GM15510 (cell line): Measurements from ENCODE around the gene HIVEP2.

Experiments
- POLR2A ChIP-seq: IDR thresholded peaks from 3 replicates; pipeline ENCODE4 v1.6.1; 2011; ENCODE audit warnings: borderline replicate concordance; ENCODE audit not compliant: insufficient read length; ENCODE audit errors: extremely low read depth

HIVEP2 gene

DNA sequence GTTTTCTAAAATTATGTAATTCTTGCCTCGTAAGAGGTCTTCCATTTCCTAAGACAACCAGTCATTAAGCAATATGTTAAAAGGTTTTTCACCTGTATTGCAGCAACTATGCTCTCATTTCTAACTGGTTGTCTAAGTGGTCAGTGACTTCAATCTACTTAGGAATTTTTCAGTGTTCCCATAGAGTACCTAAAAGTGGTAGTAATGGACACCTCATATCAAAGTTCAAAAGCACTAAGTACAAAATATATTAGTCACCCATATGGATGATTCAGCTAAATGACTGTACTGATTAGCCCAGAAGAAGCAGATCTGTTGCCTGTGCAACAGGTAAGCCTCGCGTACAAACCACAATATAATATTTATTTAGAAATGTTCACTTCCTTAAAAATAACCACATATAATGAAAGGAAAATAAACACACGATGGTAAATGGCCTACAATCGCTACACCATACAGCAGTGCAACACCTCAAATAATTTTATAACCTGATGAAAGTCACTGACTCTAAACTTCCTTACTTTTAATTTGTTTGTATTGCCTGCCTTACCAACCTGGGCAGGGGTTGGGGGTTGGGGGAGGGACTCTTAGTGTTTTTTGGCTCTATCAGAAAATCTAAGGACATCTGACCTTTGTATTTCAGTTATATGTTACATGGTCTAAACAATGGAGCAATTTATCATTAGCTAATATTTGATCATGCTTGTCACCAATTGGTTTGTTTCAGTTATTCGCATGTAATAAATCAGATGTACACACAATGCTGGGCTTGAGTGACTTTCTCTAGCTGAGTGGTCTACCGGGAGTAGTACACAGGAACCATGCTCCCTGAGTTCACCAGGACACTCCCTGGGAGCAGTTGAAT is 105.9 kb downstream of the HIVEP2 start:
- TF ChIP-seq POLR2A = no peak

DNA sequence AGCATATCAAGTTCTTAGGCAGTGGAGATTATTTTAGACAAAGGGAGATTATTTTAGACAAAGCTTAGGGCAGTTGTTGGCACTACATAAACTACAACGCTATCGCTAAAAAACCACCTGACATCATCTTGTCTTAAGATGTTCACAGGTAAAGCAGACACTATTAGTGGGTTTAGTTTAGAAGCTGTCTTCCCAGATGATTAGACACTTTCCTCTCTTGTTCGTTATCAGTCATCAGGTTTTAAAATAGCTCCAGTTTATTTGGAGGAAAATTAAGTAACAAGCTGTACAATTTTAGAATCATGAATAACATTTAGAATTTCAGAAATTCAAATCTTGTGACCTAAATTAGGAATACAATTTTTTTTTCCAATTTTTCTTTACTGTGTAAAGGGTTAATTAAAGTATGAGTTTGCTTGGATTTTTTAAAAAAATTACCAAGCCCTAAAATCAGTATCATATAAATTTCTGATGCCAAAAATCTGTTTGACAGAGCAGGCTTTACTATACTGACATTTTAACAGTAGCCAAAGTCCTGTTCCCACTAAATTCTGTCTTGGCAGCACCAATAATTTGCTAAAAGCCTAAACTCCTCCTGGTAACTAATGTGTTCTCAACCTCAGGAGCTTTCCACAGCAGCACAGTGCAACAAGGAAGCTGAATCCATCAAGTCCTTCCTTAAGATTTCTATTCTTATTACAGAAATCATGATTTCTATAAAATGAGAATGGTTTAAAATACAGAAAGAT is 109.0 kb downstream of the HIVEP2 start:
- no peak for TF ChIP-seq POLR2A

DNA sequence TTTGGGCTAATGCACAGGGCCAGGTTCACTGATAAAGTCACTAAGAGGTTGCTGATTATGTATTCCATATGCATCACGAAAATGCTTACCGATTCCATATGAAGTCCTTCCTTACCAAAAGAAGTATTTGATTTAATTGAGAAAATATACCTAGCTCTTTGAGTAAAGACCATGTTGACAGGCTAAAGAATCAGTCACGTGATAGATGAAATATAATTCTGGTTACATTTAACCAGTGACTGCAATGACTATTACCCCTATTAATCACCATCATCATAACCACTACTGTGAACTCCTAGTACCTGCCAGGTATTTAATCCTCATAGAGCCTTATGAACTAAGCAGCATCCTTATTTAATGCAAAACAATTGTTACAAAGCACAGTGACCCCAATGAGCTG is 110.1 kb downstream of the HIVEP2 start:
- TF ChIP-seq POLR2A = no peak

DNA sequence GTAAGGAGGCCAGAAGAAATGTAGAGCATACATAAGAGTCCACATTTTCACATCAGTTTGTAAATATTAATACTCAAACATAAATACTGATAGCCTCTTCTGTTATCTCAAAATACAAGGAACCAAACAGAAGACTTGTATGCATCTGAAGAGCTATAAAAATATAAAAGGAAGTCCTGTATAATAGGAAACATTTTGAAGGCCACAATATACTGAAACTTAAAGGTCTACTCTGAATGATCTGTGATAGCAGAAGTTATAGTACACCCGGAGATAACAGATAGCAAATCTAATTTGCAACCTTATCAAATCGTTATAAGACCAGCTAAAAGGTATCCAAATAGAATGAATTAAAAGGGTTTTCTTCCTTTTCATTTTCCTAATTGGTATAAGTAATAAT is 111.2 kb downstream of the HIVEP2 start:
- no peak for TF ChIP-seq POLR2A

DNA sequence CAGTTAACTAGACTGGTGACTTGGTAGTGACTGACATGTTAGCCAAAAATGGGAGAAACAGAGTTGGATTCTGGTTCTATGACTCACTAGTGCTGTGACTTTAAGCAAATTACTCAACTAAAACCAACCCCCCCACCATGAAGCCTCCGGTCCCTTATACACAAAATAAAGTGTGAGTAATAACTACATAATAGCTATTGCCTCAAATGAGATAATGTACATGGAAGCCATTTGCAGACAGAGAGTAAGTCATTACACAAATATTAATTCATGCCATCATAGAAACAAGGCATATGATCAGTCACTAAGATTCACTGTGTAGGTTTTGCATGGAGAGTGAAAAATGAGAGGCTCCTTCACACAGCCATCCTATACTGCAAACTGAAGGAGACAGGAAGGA is 111.9 kb downstream of the HIVEP2 start:
- TF ChIP-seq POLR2A = no peak

DNA sequence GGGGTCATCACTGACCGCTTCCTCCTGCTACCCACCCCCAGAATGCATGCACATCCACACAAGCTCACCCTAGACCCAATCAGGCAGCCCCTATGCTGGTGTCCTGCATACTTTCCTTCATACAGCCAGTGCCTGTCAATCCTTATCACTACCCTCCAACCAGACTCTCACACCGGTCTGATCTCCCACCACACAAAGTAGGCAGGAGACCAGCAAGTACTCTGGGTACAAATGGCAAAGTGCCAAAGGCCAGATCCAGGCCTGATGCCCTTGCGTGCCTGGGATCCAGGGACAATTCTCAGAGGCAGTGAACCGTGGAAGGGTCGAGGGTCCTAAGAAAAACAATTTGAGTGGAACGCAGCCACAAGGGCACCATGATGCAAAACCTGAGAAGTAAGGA is 114.2 kb downstream of the HIVEP2 start:
- no peak for TF ChIP-seq POLR2A

DNA sequence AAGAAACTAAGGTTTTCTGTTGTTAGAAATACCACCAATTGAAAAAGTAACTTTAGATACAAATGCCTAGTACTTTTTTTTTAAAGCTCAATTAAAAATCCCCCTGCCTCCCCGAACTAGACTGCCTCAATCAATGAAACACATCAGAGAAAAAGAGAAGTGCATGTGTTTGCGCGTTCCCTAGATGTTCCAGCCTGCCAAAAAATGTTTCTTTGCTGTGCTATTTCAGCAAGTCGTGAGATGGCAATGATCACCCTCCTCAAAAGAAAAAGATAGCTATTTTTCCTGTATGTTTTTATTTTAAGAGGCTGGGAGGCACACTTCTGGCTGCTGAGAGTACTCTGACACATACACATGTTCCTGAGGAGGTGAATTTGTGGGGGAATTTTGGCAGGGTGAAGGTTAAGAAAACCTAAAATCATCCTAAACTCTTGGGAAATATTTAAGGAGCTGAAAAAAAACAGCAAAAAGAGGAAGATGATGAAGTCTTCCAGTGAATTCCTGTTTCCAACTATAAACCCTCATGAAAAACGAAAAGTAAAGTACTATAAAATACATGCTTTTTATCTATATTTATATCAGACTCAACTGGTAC is 114.8 kb downstream of the HIVEP2 start:
- no peak for TF ChIP-seq POLR2A

DNA sequence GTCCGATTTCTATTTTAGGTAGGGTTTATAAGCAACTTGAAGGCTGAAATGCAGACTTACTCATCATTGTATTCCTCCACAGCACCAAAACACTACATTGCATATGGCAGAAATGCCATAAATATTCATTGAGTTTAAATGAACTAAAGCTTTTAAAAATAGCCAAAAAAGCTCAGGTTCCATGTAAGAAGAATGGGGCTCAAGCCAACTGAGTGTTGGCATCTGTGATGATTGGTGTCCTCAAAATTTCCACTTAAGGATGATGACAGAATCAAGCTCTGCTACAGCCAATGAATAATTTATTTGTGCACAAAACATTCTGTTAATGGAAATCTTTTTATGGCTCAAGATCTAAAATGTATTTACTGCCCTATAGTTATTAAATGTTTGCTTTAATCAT is 115.4 kb downstream of the HIVEP2 start:
- no peak for TF ChIP-seq POLR2A

DNA sequence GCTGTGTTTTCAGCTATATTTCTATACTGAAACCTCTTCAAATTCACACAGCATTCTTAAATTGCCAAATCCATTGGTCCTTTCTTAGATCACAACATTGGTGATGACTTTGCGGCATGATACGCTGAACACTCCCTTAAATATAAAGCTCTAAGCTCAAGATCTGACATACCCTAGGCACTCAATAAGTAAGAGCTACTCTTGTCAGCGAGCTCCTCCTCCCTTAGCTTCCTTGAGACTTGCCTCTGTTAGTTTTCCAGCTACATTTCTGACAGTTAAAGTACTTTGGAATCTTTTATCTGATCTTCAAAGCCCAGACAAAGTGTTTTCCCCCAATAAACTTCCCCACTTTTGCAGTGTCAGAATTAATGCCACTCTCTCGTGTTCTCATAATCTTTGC is 117.0 kb downstream of the HIVEP2 start:
- TF ChIP-seq POLR2A = no peak

DNA sequence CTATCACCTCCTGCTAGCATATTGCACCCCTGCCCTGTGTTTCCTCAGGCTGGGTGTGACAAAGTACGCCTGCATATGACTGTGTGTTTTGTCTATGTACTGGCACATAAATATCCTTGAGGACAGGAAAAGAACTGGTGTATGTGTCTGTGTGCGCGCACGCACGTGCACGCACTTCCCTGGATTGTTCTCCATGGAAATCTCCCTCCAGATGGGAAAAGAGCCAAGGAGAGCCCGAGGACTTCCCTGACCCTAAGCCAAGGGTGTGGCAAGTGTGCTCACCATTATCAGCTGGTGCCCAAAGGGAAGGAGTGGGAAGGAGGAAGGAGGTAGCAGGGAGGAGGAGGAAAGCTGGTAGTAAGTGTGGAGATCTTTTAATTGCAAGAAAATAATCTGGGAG is 117.6 kb downstream of the HIVEP2 start:
- no peak for TF ChIP-seq POLR2A

DNA sequence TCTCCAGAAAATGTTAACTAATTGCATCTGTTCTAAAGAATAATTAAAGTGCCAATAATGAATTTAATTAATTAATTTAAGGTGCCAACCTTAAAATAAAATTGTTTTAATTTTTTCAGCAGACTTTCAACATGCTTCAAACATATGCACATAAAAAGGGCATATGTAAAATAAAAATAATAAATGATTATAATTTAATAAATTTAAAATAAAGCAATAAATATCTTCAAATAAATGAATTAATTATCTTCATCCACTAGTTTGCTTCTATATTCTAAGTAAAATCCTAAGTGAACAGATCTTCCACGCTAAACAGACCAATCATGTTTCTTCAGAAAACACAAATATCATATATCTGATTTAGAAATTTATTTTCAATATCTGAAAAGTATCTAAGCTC is 119.2 kb downstream of the HIVEP2 start:
- TF ChIP-seq POLR2A = no peak

DNA sequence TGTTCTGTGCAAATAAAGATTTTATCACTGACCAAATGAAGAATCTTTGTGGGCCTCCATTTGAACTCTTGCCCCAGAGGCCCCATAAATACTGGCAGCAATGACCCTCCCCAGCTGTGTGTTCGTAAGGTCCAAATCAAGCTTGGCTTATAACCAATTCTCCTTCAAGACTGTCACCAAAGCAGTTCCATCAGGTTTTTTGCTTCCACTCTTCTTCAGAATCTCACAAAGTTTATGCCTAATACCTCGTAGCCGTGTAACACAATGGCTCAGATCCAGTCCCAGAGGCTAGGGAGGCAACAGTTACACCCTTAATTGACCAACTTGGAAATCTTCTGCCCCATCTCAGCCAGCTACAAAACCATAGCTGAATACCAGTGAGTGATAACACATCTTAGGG is 120.5 kb downstream of the HIVEP2 start:
- TF ChIP-seq POLR2A = no peak

DNA sequence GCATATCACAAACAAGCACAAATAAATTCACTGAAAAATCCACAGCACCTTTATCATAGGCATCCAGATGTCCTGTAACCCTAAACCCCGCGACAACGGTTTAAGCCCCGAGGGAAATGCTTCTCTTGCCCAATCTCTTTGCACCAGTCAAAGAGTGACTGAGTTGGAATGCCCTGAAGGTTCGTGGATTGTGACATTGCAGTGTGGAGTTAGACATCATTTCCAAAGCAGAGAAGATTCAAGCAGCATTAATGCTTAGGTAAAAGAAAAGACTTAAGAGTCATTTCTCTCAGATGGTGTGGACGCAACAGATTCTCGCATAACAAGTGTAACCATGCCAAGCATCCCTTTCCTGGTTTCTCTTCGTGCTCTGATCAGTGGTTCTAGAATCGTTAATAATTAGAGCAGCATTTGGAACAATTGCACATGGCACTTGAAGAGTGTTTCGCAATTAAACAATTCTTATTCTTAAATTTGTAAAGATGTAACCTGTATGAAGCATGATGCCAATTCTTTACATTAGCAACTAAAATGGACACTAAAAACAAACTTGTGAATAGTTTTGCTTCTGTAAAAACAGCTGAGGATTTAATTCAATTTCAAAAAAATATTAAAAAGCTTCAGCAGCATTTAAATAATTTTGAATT is 121.6 kb downstream of the HIVEP2 start:
- TF ChIP-seq POLR2A = no peak

DNA sequence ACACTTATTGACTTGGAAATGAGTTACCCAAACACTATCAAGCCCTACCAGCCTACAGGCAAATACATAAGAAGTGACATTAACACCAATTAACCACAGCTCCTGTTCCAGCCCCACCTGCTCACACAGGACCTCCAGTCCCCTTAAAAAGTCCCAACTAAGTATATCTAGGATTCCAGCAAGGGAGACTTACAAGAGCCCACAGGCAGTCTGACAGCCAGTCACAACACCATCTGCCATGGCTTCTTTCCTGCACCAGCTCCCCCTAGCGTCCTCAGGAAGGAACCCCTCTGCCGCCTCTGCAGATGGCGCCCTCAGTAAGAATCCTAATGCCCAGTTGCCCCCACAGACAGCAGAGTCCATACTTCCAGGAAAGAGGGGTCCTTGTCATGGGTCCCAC is 122.1 kb downstream of the HIVEP2 start:
- no peak for TF ChIP-seq POLR2A

DNA sequence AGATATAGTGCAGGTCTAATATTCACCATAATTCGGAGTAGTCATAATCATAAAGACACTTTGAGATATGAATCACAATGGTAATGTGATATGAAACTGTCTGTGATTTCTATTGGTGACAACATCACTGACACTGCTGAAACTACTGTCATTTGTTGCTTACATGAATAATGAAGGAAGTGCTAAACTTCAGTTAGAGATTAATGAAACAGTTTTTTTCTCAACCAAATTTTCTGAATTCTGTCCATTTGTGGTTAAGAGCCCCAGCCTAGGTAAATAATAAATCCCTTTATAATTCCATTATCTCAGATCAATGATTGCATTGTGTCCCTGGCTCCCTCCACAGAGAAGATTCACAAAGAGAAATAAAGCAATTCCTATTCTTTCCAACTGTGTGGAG is 122.6 kb downstream of the HIVEP2 start:
- no peak for TF ChIP-seq POLR2A
